ENCODE data around the gene COL4A2.

COL4A2 gene

DNA sequence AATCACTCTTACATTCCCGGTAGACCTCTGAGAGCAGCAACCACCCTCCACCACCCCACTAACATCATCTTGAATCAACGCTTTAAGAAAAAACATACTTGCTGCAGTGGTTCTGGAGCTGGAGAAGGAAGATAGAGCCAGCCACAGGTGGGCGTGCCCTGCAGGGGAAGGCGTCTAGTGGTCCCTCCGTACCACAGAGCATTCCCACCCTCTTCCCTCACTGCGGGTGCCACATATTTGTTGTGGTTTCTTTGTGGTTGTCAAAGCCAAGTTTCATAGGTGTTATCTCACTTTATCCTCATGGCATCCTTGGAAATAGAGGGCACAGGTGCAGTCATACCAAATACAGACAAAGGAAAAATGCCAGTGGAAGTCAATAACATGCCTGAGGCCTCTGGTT lies 22.2 kb downstream of the COL4A2 start:
- ChIA-PET CTCF (interaction anchor here (1.0 kb wide), 1 partner anchor 82 kb away, joined by 4 read pairs; no protein-coding TSS in a partner anchor), POLR2A (no interaction called here)
- Histone ChIP-seq H3K4me1 (ENCODE audit: control insufficient read depth, insufficient read depth, low read length) (peaks cover 4% of the 10 kb centered on the region; the same call in 1 of the 2 replicates), H3K36me3 (ENCODE audit: control insufficient read depth in 2 of 2, insufficient read depth in 1 of 2, low read length in 2 of 2) (no peaks in the 10 kb centered on the region), H3K27ac (ENCODE audit: extremely low read depth, low read depth, low read length) (no peak overlapping the region), H3K9me3 (ENCODE audit: control insufficient read depth, insufficient read depth, low read depth, low read length) (no peaks in the 10 kb centered on the region), H3K4me3 (ENCODE audit: low read depth, low read length) (no peak overlapping the region)
- TF ChIP-seq ZNF48 (tag by site-specific recombination; IDR thresholded peaks at IDR 0.05) (no peak), TCF7L2 (IDR thresholded peaks at IDR 0.05; ENCODE audit: borderline replicate concordance, low read depth, low read length) (no peak), ZNF555 (tag by site-specific recombination; conservative IDR thresholded peaks at IDR 0.05) (no peak), ZNF214 (tag by site-specific recombination; IDR thresholded peaks at IDR 0.05; ENCODE audit: borderline replicate concordance) (no peak), ZNF202 (tag by site-specific recombination; IDR thresholded peaks at IDR 0.05; ENCODE audit: borderline replicate concordance) (no peak), SETDB1 (IDR thresholded peaks at IDR 0.05; ENCODE audit: insufficient read length, low read length) (no peak), ZFHX2 (tag by site-specific recombination; conservative IDR thresholded peaks at IDR 0.05) (no peak), MEIS1 (CRISPR knock-in tag; IDR thresholded peaks at IDR 0.05; ENCODE audit: borderline replicate concordance) (no peak), ZNF529 (tag by site-specific recombination; IDR thresholded peaks at IDR 0.05; ENCODE audit: insufficient replicate concordance) (no peak), HOXA7 (CRISPR knock-in tag; IDR thresholded peaks at IDR 0.05; ENCODE audit: borderline replicate concordance) (no peak), ZNF302 (tag by site-specific recombination; IDR thresholded peaks at IDR 0.05; ENCODE audit: low read depth) (no peak), ZNF114 (tag by site-specific recombination; IDR thresholded peaks at IDR 0.05) (no peak), SCRT2 (tag by site-specific recombination; IDR thresholded peaks at IDR 0.05) (peak; percentile 88), ZNF157 (tag by site-specific recombination; IDR thresholded peaks at IDR 0.05) (no peak), ZNF510 (tag by site-specific recombination; IDR thresholded peaks at IDR 0.05; ENCODE audit: insufficient replicate concordance) (no peak), YY2 (tag by site-specific recombination; IDR thresholded peaks at IDR 0.05) (no peak), ZNF239 (tag by site-specific recombination; IDR thresholded peaks at IDR 0.05) (no peak), KLF9 (tag by site-specific recombination; IDR thresholded peaks at IDR 0.05; ENCODE audit: low read depth) (peak; percentile 31; the same call in 1 of the 2 replicates), EGR2 (tag by site-specific recombination; IDR thresholded peaks at IDR 0.05; ENCODE audit: low read depth) (no peak), ZBTB7A (tag by site-specific recombination; IDR thresholded peaks at IDR 0.05; ENCODE audit: low read depth) (no peak), ZIC2 (tag by site-specific recombination; IDR thresholded peaks at IDR 0.05) (no peak)
- TF ChIP-seq, protein P1, sequence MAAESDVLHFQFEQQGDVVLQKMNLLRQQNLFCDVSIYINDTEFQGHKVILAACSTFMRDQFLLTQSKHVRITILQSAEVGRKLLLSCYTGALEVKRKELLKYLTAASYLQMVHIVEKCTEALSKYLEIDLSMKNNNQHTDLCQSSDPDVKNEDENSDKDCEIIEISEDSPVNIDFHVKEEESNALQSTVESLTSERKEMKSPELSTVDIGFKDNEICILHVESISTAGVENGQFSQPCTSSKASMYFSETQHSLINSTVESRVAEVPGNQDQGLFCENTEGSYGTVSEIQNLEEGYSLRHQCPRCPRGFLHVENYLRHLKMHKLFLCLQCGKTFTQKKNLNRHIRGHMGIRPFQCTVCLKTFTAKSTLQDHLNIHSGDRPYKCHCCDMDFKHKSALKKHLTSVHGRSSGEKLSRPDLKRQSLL (tag by site-specific recombination; IDR thresholded peaks at IDR 0.05): peak; percentile 63; the same call in 1 of the 2 replicates
- TF ChIP-seq, protein P2, sequence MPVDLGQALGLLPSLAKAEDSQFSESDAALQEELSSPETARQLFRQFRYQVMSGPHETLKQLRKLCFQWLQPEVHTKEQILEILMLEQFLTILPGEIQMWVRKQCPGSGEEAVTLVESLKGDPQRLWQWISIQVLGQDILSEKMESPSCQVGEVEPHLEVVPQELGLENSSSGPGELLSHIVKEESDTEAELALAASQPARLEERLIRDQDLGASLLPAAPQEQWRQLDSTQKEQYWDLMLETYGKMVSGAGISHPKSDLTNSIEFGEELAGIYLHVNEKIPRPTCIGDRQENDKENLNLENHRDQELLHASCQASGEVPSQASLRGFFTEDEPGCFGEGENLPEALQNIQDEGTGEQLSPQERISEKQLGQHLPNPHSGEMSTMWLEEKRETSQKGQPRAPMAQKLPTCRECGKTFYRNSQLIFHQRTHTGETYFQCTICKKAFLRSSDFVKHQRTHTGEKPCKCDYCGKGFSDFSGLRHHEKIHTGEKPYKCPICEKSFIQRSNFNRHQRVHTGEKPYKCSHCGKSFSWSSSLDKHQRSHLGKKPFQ (tag by site-specific recombination; IDR thresholded peaks at IDR 0.05): no peak

DNA sequence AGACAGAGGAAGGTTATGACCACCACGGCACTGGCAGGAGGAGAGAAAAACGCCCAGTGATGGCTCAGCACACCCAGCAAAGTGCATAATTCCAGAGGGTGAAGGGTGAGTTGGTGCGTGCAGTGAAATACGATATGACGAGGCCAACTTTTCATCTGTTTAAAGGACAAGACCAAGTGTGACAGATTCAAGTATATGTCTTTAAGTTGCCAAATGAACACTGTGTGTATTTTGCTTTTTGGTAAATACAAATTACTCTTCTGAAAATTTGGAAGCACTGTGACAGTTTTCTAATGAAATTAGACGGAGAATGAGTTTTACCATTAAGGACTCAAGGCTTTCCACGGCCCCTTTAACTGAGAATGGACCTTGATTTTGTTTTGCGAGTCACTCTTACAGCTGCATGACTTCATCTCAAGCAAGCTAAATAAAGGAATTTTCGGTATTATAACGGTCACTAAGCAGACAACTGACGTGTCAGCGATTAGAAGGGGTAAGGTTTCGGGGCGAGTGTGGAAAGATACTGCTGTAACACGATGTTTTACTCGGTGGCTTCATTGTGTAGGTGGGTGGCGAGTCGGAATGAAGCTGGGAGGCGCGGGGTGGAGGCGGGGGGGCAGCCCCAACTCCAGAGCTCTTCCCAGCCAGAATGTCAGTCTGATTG lies 22.8 kb downstream of the COL4A2 start:
- CTCF ChIA-PET: no interaction called here
- Histone ChIP-seq H3K9me3 (ENCODE audit: control insufficient read depth, insufficient read depth, low read depth, low read length) (no peaks in the 10 kb centered on the region), H3K27ac (ENCODE audit: extremely low read depth, low read depth, low read length) (no peak overlapping the region), H3K4me3 (ENCODE audit: low read depth, low read length) (no peak overlapping the region), H3K36me3 (ENCODE audit: control insufficient read depth in 2 of 2, insufficient read depth in 1 of 2, low read length in 2 of 2) (no peaks in the 10 kb centered on the region), H3K4me1 (ENCODE audit: control insufficient read depth, insufficient read depth, low read length) (peaks cover 4% of the 10 kb centered on the region; the same call in 1 of the 2 replicates)
- POLR2A ChIA-PET: no interaction called here
- TF ChIP-seq ZNF248 (tag by site-specific recombination; IDR thresholded peaks at IDR 0.05) (no peak), SP3 (tag by site-specific recombination; IDR thresholded peaks at IDR 0.05) (no peak), ZNF776 (tag by site-specific recombination; IDR thresholded peaks at IDR 0.05; ENCODE audit: borderline replicate concordance) (no peak), TCF7L2 (IDR thresholded peaks at IDR 0.05; ENCODE audit: borderline replicate concordance, low read depth, low read length) (no peak)
- TF ChIP-seq, protein P3, sequence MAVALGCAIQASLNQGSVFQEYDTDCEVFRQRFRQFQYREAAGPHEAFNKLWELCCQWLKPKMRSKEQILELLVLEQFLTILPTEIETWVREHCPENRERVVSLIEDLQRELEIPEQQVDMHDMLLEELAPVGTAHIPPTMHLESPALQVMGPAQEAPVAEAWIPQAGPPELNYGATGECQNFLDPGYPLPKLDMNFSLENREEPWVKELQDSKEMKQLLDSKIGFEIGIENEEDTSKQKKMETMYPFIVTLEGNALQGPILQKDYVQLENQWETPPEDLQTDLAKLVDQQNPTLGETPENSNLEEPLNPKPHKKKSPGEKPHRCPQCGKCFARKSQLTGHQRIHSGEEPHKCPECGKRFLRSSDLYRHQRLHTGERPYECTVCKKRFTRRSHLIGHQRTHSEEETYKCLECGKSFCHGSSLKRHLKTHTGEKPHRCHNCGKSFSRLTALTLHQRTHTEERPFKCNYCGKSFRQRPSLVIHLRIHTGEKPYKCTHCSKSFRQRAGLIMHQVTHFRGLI (tag by site-specific recombination; IDR thresholded peaks at IDR 0.05): peak; percentile 38; the same call in 1 of the 2 replicates
- TF ChIP-seq, protein P4, sequence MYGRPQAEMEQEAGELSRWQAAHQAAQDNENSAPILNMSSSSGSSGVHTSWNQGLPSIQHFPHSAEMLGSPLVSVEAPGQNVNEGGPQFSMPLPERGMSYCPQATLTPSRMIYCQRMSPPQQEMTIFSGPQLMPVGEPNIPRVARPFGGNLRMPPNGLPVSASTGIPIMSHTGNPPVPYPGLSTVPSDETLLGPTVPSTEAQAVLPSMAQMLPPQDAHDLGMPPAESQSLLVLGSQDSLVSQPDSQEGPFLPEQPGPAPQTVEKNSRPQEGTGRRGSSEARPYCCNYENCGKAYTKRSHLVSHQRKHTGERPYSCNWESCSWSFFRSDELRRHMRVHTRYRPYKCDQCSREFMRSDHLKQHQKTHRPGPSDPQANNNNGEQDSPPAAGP (tag by site-specific recombination; IDR thresholded peaks at IDR 0.05): peak; percentile 26; the same call in 1 of the 2 replicates
